GM15510 (cell line): ENCODE data around the gene GDPD5.

Source experiments
- POLR2A ChIP-seq: IDR thresholded peaks from 3 replicates; pipeline ENCODE4 v1.6.1; 2011; ENCODE audit warnings: borderline replicate concordance; ENCODE audit not compliant: insufficient read length; ENCODE audit errors: extremely low read depth

GDPD5 gene

GRCh38 chr11:75449776-75450175 is 76.0 kb downstream of the GDPD5 start:
- TF ChIP-seq POLR2A, result no peak

DNA sequence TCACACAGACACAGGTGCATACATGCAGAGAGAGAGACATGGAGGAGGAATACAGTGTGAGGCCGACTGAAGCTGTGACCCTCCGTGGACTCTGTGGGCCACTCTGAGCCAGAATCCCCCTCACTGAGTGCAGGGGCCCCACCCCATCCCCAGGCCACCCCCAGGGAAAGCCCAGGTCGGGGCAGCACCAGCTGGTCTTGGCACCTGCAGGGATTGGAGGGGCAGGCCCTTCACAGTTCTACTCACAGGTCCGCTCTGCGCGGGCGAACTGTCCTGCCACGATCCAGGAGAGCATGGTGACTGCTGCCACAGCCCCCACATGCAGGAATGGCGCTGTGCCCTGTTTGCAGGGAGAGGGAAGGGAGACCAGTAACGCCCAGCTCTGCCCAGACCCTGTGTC is 76.5 kb downstream of the GDPD5 start:
- TF ChIP-seq POLR2A, result no peak

GRCh38 chr11:75447415-75447814 is 78.3 kb downstream of the GDPD5 start:
- no peak for TF ChIP-seq POLR2A

GRCh38 chr11:75445315-75445953 is 80.3 kb downstream of the GDPD5 start:
- no peak for TF ChIP-seq POLR2A

DNA sequence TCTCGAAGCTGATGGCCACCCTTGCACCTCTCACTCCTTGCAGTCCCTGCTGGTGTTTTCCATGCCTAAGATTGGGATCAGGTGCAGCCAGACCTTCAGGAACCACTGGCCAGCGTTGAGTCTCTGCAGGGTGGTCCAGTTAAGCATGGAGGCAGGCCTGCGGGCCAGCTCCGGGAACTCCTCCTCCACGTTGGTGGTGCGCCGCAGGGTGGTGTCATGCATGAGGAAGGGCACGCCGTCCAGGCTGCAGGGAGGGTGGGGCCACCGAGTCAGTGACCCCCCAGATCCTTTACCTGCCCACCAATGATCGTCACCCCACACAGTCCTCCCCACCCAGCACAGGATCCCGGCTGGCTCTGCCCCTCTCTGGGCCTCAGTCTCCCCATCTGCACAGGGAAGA is 82.7 kb downstream of the GDPD5 start:
- TF ChIP-seq POLR2A, result no peak

GRCh38 chr11:75442161-75442885 is 83.4 kb downstream of the GDPD5 start:
- no peak for TF ChIP-seq POLR2A

- no peak for TF ChIP-seq POLR2A
These were observed 84.0 kb downstream of the GDPD5 start for GRCh38 chr11:75441804-75442132.

- TF ChIP-seq POLR2A, result no peak
These were observed 84.6 kb downstream of the GDPD5 start for GRCh38 chr11:75440960-75441803.

DNA sequence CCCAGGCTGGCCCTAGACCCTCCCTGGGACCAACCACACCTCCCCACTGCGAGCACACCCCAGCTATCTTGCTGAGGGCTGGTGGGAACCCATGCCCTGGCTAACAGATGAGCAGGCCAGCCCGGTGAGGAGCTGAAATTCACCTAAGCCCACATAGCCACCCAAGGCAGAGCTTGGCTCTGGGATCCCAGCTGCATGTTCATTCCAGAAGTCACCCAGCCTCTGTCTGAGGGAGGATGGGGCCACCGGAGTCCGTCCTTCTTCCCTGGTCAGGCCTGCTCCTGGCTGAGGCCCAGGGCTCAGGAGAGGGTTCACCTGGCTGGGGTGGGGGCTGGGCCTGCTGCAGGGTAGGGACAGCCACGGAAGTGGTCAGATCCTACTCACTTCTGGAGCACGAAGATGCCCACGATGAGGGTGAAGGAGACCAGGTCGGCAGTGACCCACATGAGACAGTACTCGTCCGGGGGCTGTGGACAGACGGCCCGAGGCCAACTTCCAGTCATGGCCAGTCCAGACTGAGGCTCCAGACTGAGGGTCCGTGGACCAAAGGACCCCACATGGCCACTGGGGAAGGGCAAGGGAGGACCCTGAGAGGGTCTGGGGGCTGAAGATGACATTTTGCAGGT is 86.1 kb downstream of the GDPD5 start:
- no peak for TF ChIP-seq POLR2A

DNA sequence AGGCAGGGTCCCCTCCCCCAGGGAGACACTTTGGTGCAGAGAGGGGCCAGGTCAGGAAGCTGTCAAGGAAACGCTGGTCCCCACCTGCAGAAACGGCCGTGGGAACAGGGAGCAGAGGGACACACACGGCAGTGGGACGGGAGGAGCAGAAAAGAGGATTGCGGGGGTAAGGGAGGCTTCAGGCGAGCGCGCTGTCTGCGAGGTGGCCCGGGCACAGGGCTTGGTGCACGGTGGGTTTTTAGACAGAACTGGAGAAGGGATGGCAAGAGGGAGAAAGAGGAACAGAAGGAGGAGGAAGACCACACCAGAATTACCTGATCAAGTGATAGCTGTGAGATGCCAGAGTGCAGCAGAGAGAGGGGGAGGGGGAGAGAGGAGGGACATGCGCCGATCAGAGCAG is 86.7 kb downstream of the GDPD5 start:
- no peak for TF ChIP-seq POLR2A

DNA sequence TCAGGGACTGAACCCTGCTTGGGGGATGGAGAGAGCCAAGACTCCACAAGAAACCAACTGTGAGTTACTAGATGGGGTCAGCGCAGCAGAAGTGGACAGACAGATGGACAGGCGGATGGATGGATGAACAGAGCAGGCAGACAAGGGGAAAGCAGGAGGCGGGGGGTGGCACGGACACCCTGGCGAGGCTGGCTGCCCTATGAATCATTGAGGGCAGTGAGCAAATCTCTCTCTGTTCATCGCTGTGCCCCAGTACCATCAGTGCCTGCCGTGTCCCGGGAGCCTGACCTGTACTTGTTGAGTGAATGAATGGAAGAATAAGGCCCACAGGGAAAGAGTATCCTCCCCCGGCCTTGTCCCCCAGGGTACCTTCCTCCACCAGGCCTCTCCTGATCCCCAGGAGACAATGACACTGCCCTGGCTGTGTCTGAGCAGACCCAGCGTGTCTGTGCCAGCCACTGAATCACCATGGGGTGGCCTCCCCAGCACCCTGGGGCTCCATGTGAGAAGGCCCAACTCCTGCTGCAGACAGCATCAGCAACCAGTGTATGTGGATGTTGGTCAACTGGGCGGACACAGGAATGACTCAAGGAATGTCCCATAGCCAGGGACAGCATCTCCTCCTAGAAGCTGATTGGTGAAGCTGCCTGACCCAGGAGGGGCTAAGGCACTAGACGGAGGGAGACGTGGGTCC is 87.6 kb downstream of the GDPD5 start:
- no peak for TF ChIP-seq POLR2A

DNA sequence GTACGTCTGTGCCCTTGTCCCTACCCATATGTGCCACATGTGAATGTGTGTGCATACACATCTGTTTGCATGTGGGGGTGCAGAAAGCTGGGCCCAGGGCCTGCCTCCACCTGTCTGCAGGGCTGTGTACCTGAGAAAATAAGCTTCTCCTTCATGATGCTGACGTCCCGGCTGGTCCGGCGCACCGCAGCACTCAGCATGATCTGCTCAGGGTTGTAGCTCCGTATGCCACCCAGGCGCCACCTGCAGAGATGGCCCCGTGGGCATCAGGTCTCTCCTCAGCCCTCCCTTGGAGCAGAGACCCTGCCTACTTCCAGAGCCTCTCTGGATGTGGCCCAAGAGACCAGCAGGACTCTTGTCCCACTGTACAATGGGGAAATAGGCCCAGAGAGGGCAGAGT is 88.9 kb downstream of the GDPD5 start:
- TF ChIP-seq POLR2A, result no peak

DNA sequence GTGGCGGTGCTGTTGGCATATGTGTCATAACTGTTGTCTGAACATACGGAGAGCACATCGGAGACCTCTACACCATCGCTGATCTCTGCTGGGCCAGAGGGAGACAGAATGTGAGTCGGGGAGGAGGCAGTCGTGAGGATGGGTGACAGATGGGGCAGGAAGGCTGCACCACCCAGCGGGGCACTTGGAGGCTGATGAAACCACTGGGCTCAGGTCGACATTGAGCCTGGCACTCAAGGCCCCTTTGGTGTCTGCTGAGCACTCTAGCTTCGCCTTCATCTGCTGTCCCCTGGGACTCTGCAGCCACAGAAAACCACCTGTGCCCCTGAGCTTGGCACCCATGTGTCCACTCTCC is 90.2 kb downstream of the GDPD5 start:
- no peak for TF ChIP-seq POLR2A

DNA sequence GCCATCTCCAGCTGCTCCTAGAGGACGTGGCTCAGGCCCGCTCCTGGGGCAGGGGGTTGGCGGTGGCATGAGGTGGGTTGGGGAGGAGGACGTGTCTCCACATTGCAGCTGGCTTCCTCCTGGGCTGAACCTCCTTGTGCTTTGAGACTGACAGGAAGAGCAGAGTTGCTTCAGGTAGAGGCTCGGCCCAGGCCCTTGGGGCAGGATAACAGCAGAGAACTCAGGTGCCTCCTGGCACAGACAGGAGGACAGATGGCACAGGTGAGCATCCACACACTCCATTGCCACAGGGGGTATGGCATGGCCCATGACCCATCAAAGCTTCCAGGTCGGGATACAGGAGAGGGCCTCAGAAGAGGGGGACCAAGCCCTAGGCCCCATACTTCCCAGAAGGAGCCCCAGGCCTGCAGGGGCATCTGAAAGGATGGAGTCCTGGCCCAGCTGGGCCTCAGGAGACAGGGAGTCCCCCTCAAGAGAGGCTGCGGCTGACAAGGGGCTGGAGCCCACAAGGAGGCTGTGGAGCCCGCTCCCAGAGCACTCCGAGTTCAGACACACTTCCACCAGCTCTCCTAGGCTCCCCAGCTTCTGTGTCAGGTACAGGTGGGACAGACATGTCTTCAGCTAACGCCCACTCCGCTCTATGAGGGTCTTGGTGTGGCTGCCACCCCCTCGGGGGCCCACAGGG is 90.7 kb downstream of the GDPD5 start:
- no peak for TF ChIP-seq POLR2A
